SK-N-SH (cell line): ENCODE data around the gene PPARGC1A. TPM values are rescaled to one million over a fixed set of nuclear protein-coding genes. Genes with fewer than 3 reads are reported as not detected.

Experiments
- CTCF ChIA-PET: fragments of 300-600, 350-600 bp; formaldehyde crosslinking; extraction: SDS; loops from one replicate; lab custom pipeline; 2021; lab: Yijun Ruan, JAX
- POLR2A ChIA-PET: fragments of 350-600 bp; sonication (Branson Sonifier 250); formaldehyde crosslinking; extraction: SDS; loops from one replicate; lab custom pipeline; 2020; ENCODE audit warnings: antibody characterized with exemption, inconsistent platforms; lab: Yijun Ruan, JAX
- DNase-seq: peaks from one replicate; pipeline ENCODE4 v3.0.0; 2012
- H2AFZ ChIP-seq: fragments of 200-600 bp; sonication (generic); 2 replicates; pipeline ENCODE4 v1.8.1; 2016; ENCODE audit warnings: antibody characterized with exemption, mild to moderate bottlenecking, low read depth
- H3F3A ChIP-seq: fragments of 200-600 bp; sonication (generic); replicated peaks from 2 replicates; pipeline ENCODE3; 2016; ENCODE audit warnings: antibody characterized with exemption, mild to moderate bottlenecking; ENCODE audit not compliant: insufficient read depth
- H3K27ac ChIP-seq, 2 experiments: fragments of 200-500 bp in 1 of 2; fragments of 200-600 bp in 1 of 2; sonication (Bioruptor generic) in 1 of 2; sonication (generic), shearing (Covaris generic) in 1 of 2; 2 replicates each; pipeline versions ENCODE4 v1.5.1 to v1.6.1; 2014 to 2016; ENCODE audit warnings: low read depth in 2 of 2, inconsistent platforms in 1 of 2, low read length in 1 of 2, mild to moderate bottlenecking in 1 of 2, mixed read lengths in 1 of 2
- H3K27me3 ChIP-seq: fragments of 200-600 bp; sonication (generic), shearing (Covaris generic); 2 replicates; pipeline ENCODE4 v1.6.1; 2016; ENCODE audit warnings: mixed run types; ENCODE audit not compliant: insufficient read depth
- H3K36me3 ChIP-seq, 2 experiments: fragments of 200-500 bp in 1 of 2; fragments of 200-600 bp in 1 of 2; sonication (Bioruptor generic) in 1 of 2; sonication (generic) in 1 of 2; replicated peaks in 1 of 2; 2 replicates each; pipeline versions ENCODE3 to v1.5.1; 2014 to 2016; ENCODE audit warnings: low read length in 1 of 2, mild to moderate bottlenecking in 1 of 2; ENCODE audit not compliant: insufficient read depth in 2 of 2, control insufficient read depth in 1 of 2
- H3K4me1 ChIP-seq, 2 experiments: fragments of 200-500 bp in 1 of 2; fragments of 200-600 bp in 1 of 2; sonication (Bioruptor generic) in 1 of 2; sonication (generic), shearing (Covaris generic) in 1 of 2; 2 replicates each; pipeline versions ENCODE4 v1.5.1 to v1.6.1; 2014 to 2016; ENCODE audit warnings: low read depth in 1 of 2, low read length in 1 of 2, mixed run types in 1 of 2; ENCODE audit not compliant: insufficient read depth in 2 of 2, control insufficient read depth in 1 of 2
- H3K4me2 ChIP-seq: fragments of 200-600 bp; sonication (generic), shearing (Covaris generic); 2 replicates; pipeline ENCODE4 v1.6.1; 2017; ENCODE audit warnings: mixed run types
- H3K4me3 ChIP-seq, 2 experiments: fragments of 200-500 bp in 1 of 2; fragments of 200-600 bp in 1 of 2; sonication (Bioruptor generic) in 1 of 2; sonication (generic), shearing (Covaris generic) in 1 of 2; 2 replicates each; pipeline versions ENCODE4 v1.5.1 to v1.8.1; 2014 to 2016; ENCODE audit warnings: low read depth in 2 of 2, inconsistent platforms in 1 of 2, low read length in 1 of 2, mild to moderate bottlenecking in 1 of 2, mixed read lengths in 1 of 2, moderate library complexity in 1 of 2
- H3K79me2 ChIP-seq: fragments of 200-600 bp; sonication (generic); 2 replicates; pipeline ENCODE4 v1.8.1; 2017; ENCODE audit warnings: mild to moderate bottlenecking; ENCODE audit not compliant: insufficient read depth
- H3K9ac ChIP-seq: fragments of 200-600 bp; sonication (generic); 2 replicates; pipeline ENCODE4 v1.6.1; 2017; ENCODE audit warnings: mixed run types
- H3K9me2 ChIP-seq: fragments of 200-600 bp; sonication (generic); 2 replicates; pipeline ENCODE4 v1.6.1; 2017; ENCODE audit warnings: mixed run types
- H3K9me3 ChIP-seq: fragments of 200-600 bp; sonication (generic); 2 replicates; pipeline ENCODE4 v1.6.1; 2017; ENCODE audit warnings: mixed run types, mild to moderate bottlenecking, moderate library complexity
- H4K20me1 ChIP-seq: fragments of 200-600 bp; sonication (generic); 2 replicates; pipeline ENCODE4 v1.6.1; 2017; ENCODE audit warnings: mild to moderate bottlenecking, mixed run types; ENCODE audit not compliant: insufficient read depth
- CHD2 ChIP-seq: fragments of 150-350 bp; IDR thresholded peaks from 2 replicates; pipeline ENCODE4 v1.6.1; 2018; ENCODE audit warnings: low read length; ENCODE audit not compliant: partially characterized antibody
- CTCF ChIP-seq: fragments of 200-600 bp; sonication (generic); IDR thresholded peaks from 2 replicates; pipeline ENCODE4 v1.6.1; 2017; ENCODE audit warnings: antibody characterized with exemption, mild to moderate bottlenecking, moderate library complexity
- EZH2phosphoT487 ChIP-seq: fragments of 200-600 bp; sonication (generic); IDR thresholded peaks from 2 replicates; pipeline ENCODE4 v1.6.1; 2017; ENCODE audit warnings: low read depth, mixed run types, mild to moderate bottlenecking, antibody characterized with exemption, moderate library complexity, borderline replicate concordance
- FOXJ3 ChIP-seq: sonication (generic); formaldehyde crosslinking; IDR thresholded peaks from 2 replicates; pipeline ENCODE4 v1.5.1; 2020; ENCODE audit warnings: mild to moderate bottlenecking, missing genetic modification reagents
- FOXM1 ChIP-seq: IDR thresholded peaks from 2 replicates; pipeline ENCODE4 v1.4.0; 2012; ENCODE audit warnings: low read depth, mild to moderate bottlenecking
- GABPA ChIP-seq: IDR thresholded peaks from 2 replicates; pipeline ENCODE4 v1.4.0; 2012; ENCODE audit warnings: low read depth, mild to moderate bottlenecking
- IRF3 ChIP-seq: fragments of 150-350 bp; IDR thresholded peaks from 2 replicates; pipeline ENCODE4 v1.6.1; 2016; ENCODE audit warnings: mild to moderate bottlenecking, low read depth, low read length
- MAX ChIP-seq: IDR thresholded peaks from 2 replicates; pipeline ENCODE4 v1.4.0; 2012; ENCODE audit warnings: low read depth
- NFIC ChIP-seq: IDR thresholded peaks from 2 replicates; pipeline ENCODE4 v1.4.0; 2012; ENCODE audit warnings: borderline replicate concordance
- NRF1 ChIP-seq: IDR thresholded peaks from 2 replicates; pipeline ENCODE4 v1.6.1; 2012; ENCODE audit warnings: low read depth, mild to moderate bottlenecking, low read length
- POLR2AphosphoS5 ChIP-seq: IDR thresholded peaks from 2 replicates; pipeline ENCODE4 v1.6.1; 2012; ENCODE audit warnings: low read depth, low read length
- RAD21 ChIP-seq: IDR thresholded peaks from 2 replicates; pipeline ENCODE4 v1.6.1; 2012; ENCODE audit warnings: mild to moderate bottlenecking, low read length
- RCOR1 ChIP-seq: fragments of 150-350 bp; IDR thresholded peaks from 2 replicates; pipeline ENCODE4 v1.6.1; 2017; ENCODE audit warnings: antibody characterized with exemption, low read length
- RFX5 ChIP-seq: IDR thresholded peaks from 2 replicates; pipeline ENCODE4 v1.6.1; 2012; ENCODE audit warnings: mild to moderate bottlenecking, improper control_type of control experiment, low read length
- SIN3A ChIP-seq: IDR thresholded peaks from 2 replicates; pipeline ENCODE4 v1.6.1; 2012; ENCODE audit warnings: low read depth, mild to moderate bottlenecking, low read length, moderate library complexity, borderline replicate concordance
- SMC3 ChIP-seq: IDR thresholded peaks from 2 replicates; pipeline ENCODE4 v1.6.1; 2012; ENCODE audit warnings: low read depth, low read length, improper control_type of control experiment
- TAF1 ChIP-seq: IDR thresholded peaks from 2 replicates; pipeline ENCODE4 v1.6.1; 2012; ENCODE audit warnings: low read depth, mild to moderate bottlenecking, low read length, moderate library complexity, borderline replicate concordance
- TCF12 ChIP-seq: IDR thresholded peaks from 2 replicates; pipeline ENCODE4 v1.4.0; 2012
- USF1 ChIP-seq: IDR thresholded peaks from 2 replicates; pipeline ENCODE4 v1.4.0; 2012; ENCODE audit warnings: low read depth, borderline replicate concordance
- USF2 ChIP-seq: fragments of 150-350 bp; IDR thresholded peaks from 2 replicates; pipeline ENCODE4 v1.6.1; 2017; ENCODE audit warnings: antibody characterized with exemption, low read length, low read depth, borderline replicate concordance
- YY1 ChIP-seq: IDR thresholded peaks from 2 replicates; pipeline ENCODE4 v1.4.0; 2012; ENCODE audit warnings: low read depth, mild to moderate bottlenecking
- WGBS: methylation state at CpG from one replicate; pipeline ENCODE4 v1.1.6; 2017; ENCODE audit warnings: low lambda C conversion rate; 5-methylcytosine and 5-hydroxymethylcytosine counted together
- polyA plus RNA-seq, 3 experiments: library from polyadenylated mRNA; depleted of rRNA; stranded (reverse); fragments of >200 nt; gene quantifications; 2 replicates each; pipeline ENCODE4 v1.2.3, GENCODE V29; 2012

Gene PPARGC1A
- polyA plus RNA-seq, 1 of the 3 experiments (the other 2 are of a cell fraction) = 0.07 TPM

- no peaks in the 10 kb centered on the region for H4K20me1 ChIP-seq
- H2AFZ ChIP-seq = no peak overlapping the region
- ChIA-PET CTCF (interaction anchor here (0.8 kb wide), 1 partner anchor 11 kb away, joined by 3 read pairs; no protein-coding TSS in a partner anchor), POLR2A (no interaction called here)
- no peaks in the 10 kb centered on the region for H3K36me3 ChIP-seq
- H3K4me3 ChIP-seq = no peak overlapping the region
- H3K9ac ChIP-seq = no peak overlapping the region
- no peaks in the 10 kb centered on the region for H3K9me3 ChIP-seq
- H3F3A ChIP-seq = no peaks in the 10 kb centered on the region
- H3K79me2 ChIP-seq = no peaks in the 10 kb centered on the region
- no peak overlapping the region for H3K4me2 ChIP-seq
- H3K27me3 ChIP-seq = no peaks in the 10 kb centered on the region
- H3K27ac ChIP-seq = no peak overlapping the region
- no peaks in the 10 kb centered on the region for H3K9me2 ChIP-seq
- no peak for DNase-seq
- TF ChIP-seq SIN3A (no peak), USF2 (no peak), MAX (no peak), FOXM1 (no peak), GABPA (no peak), RFX5 (no peak), RAD21 (no peak), NFIC (no peak), TAF1 (no peak)
- no peaks in the 10 kb centered on the region for H3K4me1 ChIP-seq
These were observed 30.4 kb upstream of the PPARGC1A start for GRCh38 chr4:23920296-23920695.

- Histone ChIP-seq H3K4me3 (no peak overlapping the region), H3K4me2 (no peak overlapping the region), H3K9ac (no peak overlapping the region), H3K36me3 (no peaks in the 10 kb centered on the region), H3K9me2 (no peaks in the 10 kb centered on the region), H2AFZ (no peak overlapping the region), H3F3A (no peaks in the 10 kb centered on the region), H3K4me1 (no peaks in the 10 kb centered on the region), H3K79me2 (no peaks in the 10 kb centered on the region), H4K20me1 (no peaks in the 10 kb centered on the region), H3K9me3 (no peaks in the 10 kb centered on the region), H3K27ac (no peak overlapping the region), H3K27me3 (no peaks in the 10 kb centered on the region)
- 15% methylated on average over 2 of the region's 2 CpGs for WGBS
- no peak for TF ChIP-seq NRF1
- TF ChIP-seq CTCF = no peak
- TF ChIP-seq FOXJ3 (CRISPR knock-in tag) = no peak
- no peak for TF ChIP-seq USF1
- TF ChIP-seq RCOR1 = no peak
- TF ChIP-seq EZH2phosphoT487 = no peak
- TF ChIP-seq POLR2AphosphoS5 = no peak
- TF ChIP-seq TAF1 = no peak
- no peak for TF ChIP-seq IRF3
- no peak for TF ChIP-seq YY1
- TF ChIP-seq TCF12 = no peak
- no peak for TF ChIP-seq SMC3
- no peak for TF ChIP-seq CHD2
- POLR2A ChIA-PET = no interaction called here
- DNase-seq = no peak
- CTCF ChIA-PET = interaction anchor here (0.7 to 1.0 kb wide), 2 partner anchors 12 to 780 kb away, joined by 3 read pairs; no protein-coding TSS in a partner anchor
These were observed 26.4 kb upstream of the PPARGC1A start for GRCh38 chr4:23916282-23916681.
